SKM-1 (cell line): ENCODE measurements around the gene RTP5.
"Not testable (repeated sequence)": the region's sequence is repeated elsewhere in the genome, so short reads cannot be mapped to it uniquely, and the experiment has no call there.

Experiments
- DNase-seq: peaks from one replicate; lab custom pipeline; 2025; ENCODE audit not compliant: unreplicated experiment; lab: John Stamatoyannopoulos, UW

Gene RTP5

DNA sequence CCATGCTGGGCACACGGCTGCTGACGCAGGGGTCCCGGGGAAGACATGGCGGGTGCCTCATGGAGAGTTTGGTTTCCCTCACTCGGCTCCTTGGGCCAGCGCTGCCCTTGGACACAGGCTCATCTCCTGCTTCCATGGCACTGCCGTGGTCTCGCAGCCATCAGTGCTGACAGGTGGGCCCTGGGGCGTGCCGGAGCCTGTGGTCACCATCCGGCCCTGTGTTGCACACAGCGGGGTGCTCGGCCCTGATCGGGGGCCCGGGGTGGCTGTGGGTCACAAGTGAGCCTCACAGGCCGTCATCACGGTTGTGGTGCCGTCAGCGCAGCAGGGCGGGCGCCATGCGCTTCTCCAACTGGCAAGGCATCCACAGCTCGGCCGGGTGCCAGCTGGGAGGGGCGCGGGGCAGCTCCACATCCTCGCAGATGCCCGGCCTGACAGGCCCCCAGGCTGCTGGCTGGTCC lies 582 bp downstream of the RTP5 start:
- no peak for DNase-seq

DNA sequence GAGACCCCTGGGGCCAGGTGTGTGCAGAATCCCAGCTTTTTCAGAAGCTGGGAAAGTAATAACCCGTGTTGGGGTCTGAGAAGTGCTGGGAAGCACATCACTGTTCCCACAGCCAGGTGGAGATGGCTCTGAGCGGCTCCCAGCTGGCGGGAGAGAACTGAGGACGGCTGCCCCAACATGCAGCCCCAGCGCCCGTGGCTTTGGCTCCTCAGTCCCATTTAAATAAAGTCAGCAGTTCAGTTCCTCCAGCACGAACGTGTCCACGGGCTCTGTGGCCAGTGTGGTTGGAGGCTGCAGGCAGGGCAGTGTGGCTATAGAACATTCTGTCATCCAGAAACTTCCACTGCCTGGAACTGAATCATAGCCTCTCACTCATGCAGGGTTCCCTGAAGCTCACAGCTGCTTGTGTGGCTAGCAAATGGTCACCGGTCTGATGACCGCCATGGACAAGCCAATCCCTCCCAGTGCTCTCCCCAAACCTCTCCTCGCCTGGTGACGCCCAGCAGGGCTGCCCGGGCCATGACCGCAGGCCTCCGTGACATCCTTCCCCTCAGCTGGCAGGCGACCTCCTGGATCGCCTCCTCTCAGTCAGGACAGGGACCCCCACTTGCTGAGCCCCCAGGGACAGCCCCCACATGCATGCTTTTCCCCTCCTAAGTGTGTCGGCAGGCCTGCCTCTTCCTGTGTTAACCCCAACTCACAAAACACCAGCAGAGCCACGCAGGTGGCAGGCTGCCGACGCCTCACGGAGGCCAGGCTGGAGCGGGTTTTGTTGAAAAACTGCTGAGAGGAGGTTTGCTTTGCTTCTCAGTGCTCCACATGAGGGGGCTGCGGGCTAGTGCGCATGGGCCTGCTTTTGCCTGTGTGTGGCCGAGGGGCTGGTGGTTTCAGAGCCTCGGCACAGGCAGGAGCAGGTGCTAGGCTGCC lies 1.3 kb downstream of the RTP5 start:
- DNase-seq, result no peak

DNA sequence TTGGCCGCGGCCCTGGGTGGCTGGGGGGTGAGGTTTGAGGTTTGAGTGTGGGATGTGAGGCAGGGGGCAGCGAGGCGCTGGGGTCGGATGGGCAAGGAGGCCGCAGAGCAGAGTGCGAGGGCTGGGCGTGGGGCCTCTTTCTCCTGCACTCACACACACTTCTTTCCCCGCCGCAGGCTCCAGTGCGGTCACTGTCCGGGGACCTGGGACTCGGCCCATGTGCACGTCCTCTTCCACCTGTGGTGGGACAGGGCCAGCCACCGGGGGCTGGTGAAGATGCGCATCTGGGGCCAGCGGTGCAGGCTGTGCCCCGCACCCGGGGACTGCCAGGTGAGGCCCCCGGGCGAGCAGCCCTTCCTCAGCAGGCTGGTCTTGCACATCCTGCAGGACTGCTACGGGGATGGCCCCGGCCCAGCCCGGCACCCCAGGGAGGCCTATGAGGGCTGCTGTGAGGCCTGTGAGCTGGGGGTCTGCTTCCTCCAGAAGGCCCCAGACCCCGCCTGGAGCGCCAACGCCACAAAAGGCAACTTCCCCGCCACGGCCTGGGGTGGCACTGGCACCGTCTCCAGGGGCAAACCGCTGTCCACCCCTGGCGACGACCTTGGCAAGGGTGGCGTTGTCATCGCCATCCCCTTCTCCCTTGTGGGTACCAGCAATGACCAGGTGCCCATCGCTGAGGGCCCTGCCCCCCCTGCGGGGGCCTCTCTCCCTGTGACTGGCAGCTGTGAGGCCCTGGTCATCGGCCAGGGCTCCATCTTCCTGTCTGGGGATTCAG lies 2.2 kb downstream of the RTP5 start:
- no peak for DNase-seq

DNA sequence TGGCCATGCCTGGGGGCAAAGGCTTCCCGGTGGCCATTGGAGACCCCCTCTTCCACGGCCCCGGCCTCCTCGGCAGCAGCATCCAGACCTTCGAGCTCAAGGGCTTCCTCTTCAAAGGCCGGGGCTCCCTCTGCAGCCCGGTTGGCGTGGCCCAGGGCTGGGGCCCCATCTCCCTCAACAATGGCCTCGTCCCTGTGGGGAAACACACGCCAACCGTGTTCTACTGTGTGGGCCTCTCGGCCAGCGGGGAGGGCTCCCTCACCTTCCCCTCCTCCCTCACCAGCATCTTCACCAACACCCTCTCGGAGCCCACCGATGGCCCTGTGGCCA lies 2.7 kb downstream of the RTP5 start:
- no peak for DNase-seq

DNA sequence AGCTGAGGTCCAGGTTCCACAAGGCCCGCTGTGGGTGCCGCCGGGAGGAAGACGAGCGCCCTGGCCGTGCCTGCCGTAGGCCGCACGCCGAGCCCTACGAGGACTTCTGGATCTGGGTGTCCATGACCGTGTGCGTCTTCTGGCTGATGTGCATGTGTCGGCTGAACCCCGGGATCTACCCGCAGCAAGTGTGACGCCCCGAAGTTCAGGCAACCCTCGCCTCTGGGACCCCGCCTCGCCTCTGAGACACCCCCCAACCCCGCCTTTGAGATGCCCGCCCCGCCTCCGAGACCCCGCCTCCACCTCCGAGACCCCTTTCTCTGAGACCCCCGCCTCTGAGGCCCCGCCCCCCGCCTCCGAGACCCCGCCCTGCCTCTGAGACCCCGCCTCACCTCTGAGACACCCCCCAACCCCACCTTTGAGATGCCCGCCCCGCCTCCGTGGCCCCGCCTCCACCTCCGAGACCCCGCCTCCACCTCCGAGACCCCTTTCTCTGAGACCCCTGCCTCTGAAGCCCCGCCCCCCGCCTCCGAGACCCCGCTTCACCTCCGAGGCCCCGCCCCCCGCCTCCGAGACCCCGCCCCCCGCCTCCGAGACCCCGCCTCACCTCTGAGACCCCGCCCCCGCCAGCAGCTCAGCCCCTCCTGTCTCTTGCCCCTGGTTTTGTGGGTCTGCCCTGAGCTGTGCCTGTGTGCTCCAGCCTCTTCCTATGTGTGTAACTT lies 3.7 kb downstream of the RTP5 start:
- DNase-seq, result no peak

DNA sequence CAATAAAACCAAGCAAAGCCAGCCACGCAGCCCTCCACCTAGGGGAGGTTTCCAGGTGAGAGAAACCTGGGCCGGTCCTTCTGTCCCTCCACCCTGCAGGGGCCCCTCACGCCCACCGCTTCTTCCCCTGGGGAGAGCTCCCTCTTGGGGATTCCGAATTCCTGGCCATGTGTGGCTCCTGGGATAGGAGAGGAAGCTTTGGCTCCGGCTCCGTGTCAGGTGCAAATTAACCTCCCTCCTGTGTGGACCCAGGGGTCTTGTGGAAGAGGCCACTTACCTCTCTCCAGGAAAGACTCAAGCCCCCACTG lies 4.2 kb downstream of the RTP5 start:
- no peak for DNase-seq

DNA sequence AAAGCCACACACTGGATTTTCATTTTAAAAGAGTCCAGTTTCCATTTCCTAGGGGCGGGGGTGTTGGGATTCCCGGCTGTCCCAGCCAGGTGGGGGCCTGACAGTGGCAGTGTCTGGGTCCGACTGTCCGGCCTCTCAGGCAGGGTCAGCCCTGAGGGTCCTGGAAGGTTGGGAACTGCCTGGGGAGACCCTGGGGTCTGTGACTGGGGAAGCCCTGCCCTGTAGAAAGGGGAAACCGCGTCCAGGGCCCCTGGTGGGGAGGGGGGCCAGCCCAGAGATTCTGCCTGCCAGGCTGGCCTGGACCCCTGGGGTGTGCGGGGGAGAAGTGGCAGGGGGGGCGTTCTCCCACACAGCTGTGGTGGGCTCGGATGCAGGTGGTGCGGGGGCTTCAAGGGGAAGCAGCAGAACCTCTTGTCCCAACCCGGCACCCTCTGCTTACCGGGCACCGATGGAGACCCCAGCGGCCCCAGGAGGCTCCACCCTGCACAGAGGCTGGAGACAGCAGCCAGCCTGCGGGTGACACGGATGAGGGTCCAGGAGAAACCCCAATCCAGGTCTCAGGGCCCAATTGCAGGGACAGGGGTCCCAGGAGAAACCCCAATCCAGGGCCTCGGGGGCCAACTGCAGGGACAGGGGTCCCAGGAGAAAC lies 4.9 kb downstream of the RTP5 start:
- no peak for DNase-seq

DNA sequence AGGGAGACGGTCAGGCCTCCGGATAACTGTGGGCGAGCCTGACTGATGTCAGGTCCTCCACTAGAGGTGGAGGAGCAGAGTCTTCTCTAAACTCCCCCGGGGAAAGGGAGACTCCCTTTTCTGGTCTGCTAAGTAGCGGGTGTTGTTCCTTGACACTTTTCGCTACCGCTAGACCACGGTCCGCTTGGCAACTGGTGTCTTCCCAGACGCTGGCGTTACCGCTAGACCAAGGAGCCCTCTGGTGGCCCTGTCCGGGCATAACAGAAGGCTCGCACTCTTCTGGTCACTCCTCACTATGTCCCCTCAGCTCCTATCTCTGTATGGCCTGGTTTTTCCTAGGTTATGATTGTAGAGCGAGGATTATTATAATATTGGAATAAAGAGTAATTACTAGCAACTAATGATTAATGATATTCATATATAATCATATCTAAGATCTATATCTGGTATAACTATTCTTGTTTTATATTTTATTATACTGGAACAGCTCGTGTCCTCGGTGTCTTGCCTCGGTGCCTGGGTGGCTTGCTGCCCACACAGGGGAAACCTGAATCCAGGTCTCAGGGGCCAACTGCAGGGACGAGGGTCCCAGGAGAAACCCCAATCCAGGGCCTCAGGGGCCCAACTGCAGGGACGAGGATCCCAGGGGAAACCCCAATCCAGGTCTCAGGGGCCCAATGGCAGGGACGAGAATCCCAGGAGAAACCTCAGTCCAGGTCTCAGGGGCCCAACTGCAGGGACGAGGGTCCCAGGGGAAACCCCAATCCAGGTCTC lies 6.4 kb downstream of the RTP5 start:
- DNase-seq, result not testable (repeated sequence)

DNA sequence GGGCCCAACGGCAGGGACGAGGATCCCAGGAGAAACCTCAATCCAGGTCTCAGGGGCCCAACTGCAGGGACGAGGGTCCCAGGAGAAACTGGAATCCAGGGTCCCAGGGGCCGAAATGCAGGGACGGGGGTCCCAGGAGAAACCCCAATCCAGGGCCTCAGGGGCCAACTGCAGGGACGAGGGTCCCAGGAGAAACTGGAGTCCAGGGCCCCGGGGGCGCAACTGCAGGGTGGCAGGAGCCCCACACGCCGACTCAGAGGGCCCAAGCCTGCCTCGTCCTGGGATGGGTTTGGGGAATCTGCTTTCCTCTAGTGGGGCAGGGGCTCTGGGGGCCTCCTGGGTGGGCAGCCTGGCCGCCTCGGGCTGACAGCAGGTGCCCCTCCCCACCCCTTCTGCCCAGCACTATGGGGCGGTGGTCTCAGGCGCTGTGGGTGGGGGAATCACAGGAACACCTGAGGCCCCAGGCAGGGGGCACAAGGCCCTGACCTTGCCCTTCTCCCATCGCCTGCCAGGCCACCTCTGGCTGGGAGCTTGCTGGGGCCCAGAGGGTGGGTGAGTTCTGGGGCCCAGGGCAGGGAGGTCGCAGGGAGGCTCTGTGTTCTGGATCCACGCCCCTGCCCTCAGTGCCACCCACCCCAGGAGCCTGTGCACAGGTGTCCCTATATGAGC lies 7.1 kb downstream of the RTP5 start:
- DNase-seq, result no peak

DNA sequence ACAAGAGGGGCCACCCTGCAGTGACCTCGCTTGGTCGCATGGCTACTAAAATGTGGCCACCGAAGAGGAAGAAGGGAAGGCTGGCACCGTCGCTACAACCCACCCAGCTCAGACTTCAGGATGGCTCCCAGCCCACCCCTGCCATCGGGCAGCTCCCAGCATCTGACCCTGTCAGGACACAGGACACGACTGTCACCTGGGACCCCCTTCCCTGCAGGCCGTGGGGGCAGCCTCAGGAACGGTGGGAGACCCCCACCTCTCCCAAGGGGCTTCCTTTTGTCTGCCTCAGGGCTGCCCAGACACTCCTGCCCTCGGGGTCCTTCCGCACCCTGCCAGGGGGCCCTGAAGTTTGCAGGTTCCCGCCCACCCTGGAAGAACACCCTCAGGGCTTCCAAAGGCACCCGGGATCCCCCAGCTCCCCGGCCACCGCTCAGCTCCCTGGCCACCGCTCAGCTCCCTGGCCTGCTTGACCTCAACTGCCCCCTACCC lies 7.7 kb downstream of the RTP5 start:
- no peak for DNase-seq

DNA sequence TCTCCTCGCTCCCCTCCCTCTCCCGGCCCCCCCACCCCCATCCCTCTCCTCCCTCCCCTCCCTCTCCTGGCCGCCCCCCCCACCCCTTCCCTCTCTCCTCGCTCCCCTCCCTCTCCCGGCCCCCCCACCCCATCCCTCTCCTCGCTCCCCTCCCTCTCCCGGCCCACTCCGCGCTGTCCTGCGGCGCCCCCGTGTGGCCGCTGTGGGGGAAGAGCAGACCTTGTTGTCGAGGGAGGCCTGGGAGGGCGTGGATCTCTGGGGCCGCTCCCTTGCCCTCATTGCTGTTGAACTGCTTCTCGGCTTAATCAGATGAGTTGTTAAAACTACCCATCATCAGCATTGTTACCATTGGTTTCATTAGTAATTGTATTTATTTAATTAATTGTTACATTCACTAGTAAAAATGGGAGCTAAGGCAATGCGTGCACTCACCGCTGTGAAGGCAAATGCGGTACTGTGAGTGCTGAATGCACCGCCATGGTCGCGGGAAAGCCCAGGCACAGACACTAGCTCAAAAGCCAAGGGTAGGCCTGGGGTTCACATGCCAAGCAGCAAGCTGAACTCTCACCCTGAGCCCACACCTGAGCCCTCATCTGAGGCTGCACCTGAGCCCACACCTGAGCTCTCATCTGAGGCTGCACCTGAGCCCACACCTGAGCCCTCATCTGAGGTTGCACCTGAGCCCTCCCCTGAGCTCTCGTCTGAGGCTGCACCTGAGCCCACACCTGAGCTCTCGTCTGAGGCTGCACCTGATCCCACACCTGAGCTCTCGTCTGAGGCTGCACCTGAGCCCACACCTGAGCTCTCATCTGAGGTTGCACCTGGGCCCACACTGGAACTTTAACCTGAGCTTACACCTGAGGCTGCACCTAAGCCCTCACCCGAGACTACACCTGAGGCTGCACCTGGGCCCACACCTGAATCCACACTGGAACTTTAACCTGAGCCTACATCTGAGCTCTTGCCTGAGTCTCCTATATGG lies 8.8 kb downstream of the RTP5 start:
- DNase-seq, result peak; percentile 24

DNA sequence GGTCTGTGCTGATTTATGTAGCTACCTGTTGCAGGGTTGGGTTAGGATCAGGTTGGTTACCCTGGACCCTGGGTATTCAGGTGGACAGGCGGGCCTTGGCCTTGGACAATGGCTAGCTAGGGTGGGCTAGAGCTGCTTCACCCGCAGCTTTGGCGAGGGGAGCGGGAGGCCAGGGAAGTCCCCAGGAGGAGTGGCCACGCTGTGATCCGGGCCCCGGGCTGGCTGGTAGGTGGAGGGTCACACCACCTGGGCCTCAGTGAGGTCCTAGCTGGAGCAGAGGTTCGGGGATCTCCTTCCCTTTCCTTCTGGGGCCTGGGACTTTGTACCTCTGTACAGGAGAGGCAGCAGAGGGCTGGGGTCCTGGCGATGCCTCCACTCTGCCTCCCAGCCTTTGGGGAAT lies 9.8 kb downstream of the RTP5 start:
- no peak for DNase-seq

DNA sequence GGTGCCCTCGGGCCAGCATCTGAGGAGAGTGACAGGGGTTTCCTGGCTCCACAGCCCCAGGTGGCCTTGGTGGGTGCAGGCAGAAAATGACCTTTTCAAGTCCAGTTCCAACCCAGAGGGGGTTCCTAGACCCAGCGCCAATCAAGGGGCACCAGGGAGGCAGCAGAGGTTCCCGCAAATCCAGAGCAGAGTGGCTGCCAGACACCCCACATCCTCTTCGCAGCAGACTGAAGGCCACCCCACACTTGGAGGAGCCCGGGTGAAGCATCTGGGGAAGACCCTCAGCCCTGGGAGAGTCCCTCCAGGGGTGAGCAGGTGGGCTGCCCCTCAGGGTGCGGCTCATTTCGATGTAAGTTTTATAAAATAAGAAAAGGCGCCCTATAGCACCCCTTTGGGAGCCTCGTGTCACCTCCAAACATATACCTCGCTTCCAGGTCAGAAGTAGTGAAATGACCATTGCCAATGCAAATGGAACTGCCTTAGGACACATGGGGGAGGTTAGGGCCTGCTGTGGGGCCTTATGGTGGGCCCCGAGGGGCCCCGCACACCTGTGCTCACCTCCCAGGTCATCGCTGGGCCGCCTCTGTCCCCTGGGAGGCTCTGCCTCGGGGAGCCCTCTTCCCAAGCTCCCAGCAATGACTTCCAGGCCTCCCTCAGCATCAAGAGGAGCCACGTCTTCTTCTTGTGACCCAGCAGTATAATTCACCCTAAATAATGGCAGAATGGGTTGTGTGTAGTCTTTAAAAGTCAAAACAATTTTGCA lies 11.0 kb downstream of the RTP5 start:
- no peak for DNase-seq

DNA sequence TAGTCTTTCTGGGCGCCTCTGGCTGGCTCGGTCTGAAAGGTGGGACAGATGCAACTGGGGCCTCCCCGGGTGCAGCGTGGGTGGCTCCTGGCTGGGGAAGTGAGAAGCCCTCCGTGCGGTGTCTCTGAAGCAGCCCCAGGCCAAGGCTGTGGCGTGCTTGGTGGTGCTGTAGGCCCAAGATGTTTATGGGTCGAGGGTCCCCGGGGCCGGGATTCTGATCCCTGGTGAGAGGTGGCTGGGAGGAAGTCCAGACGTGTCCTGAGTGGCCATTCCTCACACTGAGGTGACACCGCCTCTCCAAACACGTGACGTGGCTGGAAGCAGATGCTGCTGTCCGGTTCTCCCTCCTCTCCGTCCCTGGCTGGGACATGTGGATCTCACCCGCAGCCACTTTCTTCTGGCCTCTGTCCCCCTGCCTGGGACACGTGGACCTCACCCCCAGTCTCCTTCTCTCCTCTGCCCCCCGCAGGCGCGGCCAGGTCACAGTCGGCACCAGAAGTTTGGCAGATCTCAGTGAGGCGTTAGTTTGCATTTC lies 12.6 kb downstream of the RTP5 start:
- DNase-seq, result no peak

DNA sequence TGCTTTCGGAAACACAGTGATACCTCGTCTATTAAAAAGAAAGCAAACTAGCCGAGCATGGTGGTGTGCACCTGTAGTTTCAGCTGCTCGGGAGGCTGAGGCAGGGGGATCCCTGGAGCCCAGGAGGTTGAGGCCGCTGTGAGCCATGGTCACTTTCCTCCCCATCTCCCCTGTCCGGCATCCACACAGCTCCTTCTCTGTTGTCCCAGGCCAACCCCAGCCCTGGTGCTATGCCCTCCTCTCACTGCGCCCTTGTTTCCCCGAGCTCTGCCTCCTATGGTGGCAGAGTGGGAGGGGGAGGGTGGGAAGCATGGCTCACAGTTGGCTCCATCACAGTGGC lies 15.4 kb downstream of the RTP5 start:
- no peak for DNase-seq

DNA sequence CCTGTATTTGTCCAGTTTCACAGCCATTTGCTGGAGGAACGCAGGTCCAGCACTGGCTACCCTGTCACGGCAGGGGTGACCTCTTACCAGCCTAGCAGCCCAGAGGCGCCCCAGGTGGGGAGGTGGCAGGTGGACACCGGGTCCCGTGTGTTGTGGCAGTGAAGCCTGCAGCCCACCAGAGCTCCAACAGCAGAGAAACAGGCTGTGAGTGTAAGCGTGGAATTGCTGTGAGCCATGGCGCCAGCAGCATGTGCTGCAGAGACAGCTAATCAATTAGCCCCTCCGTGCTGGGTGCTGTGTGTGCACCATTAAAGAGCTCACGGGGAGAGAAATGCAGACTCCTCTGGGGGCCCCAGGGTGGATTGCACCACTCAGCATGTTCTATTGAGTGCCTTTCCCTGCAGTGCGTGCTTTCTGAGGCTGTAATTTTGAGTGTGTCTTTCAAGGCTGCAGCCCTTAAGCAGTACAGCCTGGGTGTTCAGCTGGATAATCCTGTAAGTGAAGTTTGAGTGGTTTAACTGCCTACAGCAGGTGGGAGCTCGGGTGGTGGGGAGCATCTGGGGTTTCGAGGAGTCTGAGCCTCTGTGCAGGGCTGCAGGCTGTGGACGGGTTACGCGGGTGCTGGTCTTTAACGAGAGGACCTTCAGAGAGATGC lies 15.9 kb downstream of the RTP5 start:
- DNase-seq, result no peak

DNA sequence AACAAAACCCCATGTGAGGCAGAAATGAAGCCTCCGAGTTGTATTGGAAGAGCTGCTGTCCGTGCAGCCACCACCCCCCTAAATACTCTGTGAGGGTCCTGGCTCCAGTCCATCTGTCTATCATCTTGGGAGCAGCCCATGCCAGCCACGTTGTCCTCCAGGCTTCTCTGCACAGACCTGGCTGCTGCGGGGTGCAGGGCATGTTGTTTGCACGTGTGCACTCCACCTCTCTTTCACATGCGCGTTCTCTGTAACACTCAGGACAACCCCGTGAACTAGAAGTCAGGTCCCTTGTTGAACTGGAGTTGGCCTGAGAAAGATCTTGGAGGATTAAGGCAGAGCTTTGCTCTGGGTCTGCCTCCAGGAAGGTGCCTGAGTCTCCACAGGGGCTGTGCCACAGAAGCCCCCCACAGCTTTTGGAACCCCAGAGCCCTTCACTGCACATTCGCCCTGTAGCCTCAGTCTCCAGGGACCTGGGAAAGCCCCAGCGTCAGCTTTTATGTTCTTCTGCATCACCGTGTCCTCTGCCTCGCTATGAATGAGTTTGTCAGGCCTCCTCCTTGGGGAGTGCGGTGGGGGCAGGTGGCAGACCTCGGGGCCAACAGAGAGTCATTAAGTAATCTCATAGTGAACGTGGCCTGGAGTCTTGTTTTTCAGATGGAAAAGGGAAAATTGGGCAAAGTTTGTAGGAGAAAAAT lies 16.6 kb downstream of the RTP5 start:
- no peak for DNase-seq
